SK-N-SH (cell line): ENCODE measurements around the gene POU4F1. TPM values are rescaled to one million over a fixed set of nuclear protein-coding genes. Genes with fewer than 3 reads are reported as not detected.
A peak's percentile ranks its signal among the peaks of the same experiment; 100 is the strongest.

Source experiments
- CTCF ChIA-PET: fragments of 300-600, 350-600 bp; formaldehyde crosslinking; extraction: SDS; loops from one replicate; lab custom pipeline; 2021; lab: Yijun Ruan, JAX
- POLR2A ChIA-PET: fragments of 350-600 bp; sonication (Branson Sonifier 250); formaldehyde crosslinking; extraction: SDS; loops from one replicate; lab custom pipeline; 2020; ENCODE audit warnings: antibody characterized with exemption, inconsistent platforms; lab: Yijun Ruan, JAX
- DNase-seq: peaks from one replicate; pipeline ENCODE4 v3.0.0; 2012
- H2AFZ ChIP-seq: fragments of 200-600 bp; sonication (generic); 2 replicates; pipeline ENCODE4 v1.8.1; 2016; ENCODE audit warnings: antibody characterized with exemption, mild to moderate bottlenecking, low read depth
- H3F3A ChIP-seq: fragments of 200-600 bp; sonication (generic); replicated peaks from 2 replicates; pipeline ENCODE3; 2016; ENCODE audit warnings: antibody characterized with exemption, mild to moderate bottlenecking; ENCODE audit not compliant: insufficient read depth
- H3K27ac ChIP-seq, 2 experiments: fragments of 200-500 bp in 1 of 2; fragments of 200-600 bp in 1 of 2; sonication (Bioruptor generic) in 1 of 2; sonication (generic), shearing (Covaris generic) in 1 of 2; 2 replicates each; pipeline versions ENCODE4 v1.5.1 to v1.6.1; 2014 to 2016; ENCODE audit warnings: low read depth in 2 of 2, inconsistent platforms in 1 of 2, low read length in 1 of 2, mild to moderate bottlenecking in 1 of 2, mixed read lengths in 1 of 2
- H3K27me3 ChIP-seq: fragments of 200-600 bp; sonication (generic), shearing (Covaris generic); 2 replicates; pipeline ENCODE4 v1.6.1; 2016; ENCODE audit warnings: mixed run types; ENCODE audit not compliant: insufficient read depth
- H3K36me3 ChIP-seq, 2 experiments: fragments of 200-500 bp in 1 of 2; fragments of 200-600 bp in 1 of 2; sonication (Bioruptor generic) in 1 of 2; sonication (generic) in 1 of 2; replicated peaks in 1 of 2; 2 replicates each; pipeline versions ENCODE3 to v1.5.1; 2014 to 2016; ENCODE audit warnings: low read length in 1 of 2, mild to moderate bottlenecking in 1 of 2; ENCODE audit not compliant: insufficient read depth in 2 of 2, control insufficient read depth in 1 of 2
- H3K4me1 ChIP-seq, 2 experiments: fragments of 200-500 bp in 1 of 2; fragments of 200-600 bp in 1 of 2; sonication (Bioruptor generic) in 1 of 2; sonication (generic), shearing (Covaris generic) in 1 of 2; 2 replicates each; pipeline versions ENCODE4 v1.5.1 to v1.6.1; 2014 to 2016; ENCODE audit warnings: low read depth in 1 of 2, low read length in 1 of 2, mixed run types in 1 of 2; ENCODE audit not compliant: insufficient read depth in 2 of 2, control insufficient read depth in 1 of 2
- H3K4me2 ChIP-seq: fragments of 200-600 bp; sonication (generic), shearing (Covaris generic); 2 replicates; pipeline ENCODE4 v1.6.1; 2017; ENCODE audit warnings: mixed run types
- H3K4me3 ChIP-seq, 2 experiments: fragments of 200-500 bp in 1 of 2; fragments of 200-600 bp in 1 of 2; sonication (Bioruptor generic) in 1 of 2; sonication (generic), shearing (Covaris generic) in 1 of 2; 2 replicates each; pipeline versions ENCODE4 v1.5.1 to v1.8.1; 2014 to 2016; ENCODE audit warnings: low read depth in 2 of 2, inconsistent platforms in 1 of 2, low read length in 1 of 2, mild to moderate bottlenecking in 1 of 2, mixed read lengths in 1 of 2, moderate library complexity in 1 of 2
- H3K79me2 ChIP-seq: fragments of 200-600 bp; sonication (generic); 2 replicates; pipeline ENCODE4 v1.8.1; 2017; ENCODE audit warnings: mild to moderate bottlenecking; ENCODE audit not compliant: insufficient read depth
- H3K9ac ChIP-seq: fragments of 200-600 bp; sonication (generic); 2 replicates; pipeline ENCODE4 v1.6.1; 2017; ENCODE audit warnings: mixed run types
- H3K9me2 ChIP-seq: fragments of 200-600 bp; sonication (generic); 2 replicates; pipeline ENCODE4 v1.6.1; 2017; ENCODE audit warnings: mixed run types
- H3K9me3 ChIP-seq: fragments of 200-600 bp; sonication (generic); 2 replicates; pipeline ENCODE4 v1.6.1; 2017; ENCODE audit warnings: mixed run types, mild to moderate bottlenecking, moderate library complexity
- H4K20me1 ChIP-seq: fragments of 200-600 bp; sonication (generic); 2 replicates; pipeline ENCODE4 v1.6.1; 2017; ENCODE audit warnings: mild to moderate bottlenecking, mixed run types; ENCODE audit not compliant: insufficient read depth
- EZH2phosphoT487 ChIP-seq: fragments of 200-600 bp; sonication (generic); IDR thresholded peaks from 2 replicates; pipeline ENCODE4 v1.6.1; 2017; ENCODE audit warnings: low read depth, mixed run types, mild to moderate bottlenecking, antibody characterized with exemption, moderate library complexity, borderline replicate concordance
- GATA2 ChIP-seq: sonication (generic); formaldehyde crosslinking; IDR thresholded peaks from 2 replicates; pipeline ENCODE4 v1.5.0; 2020; ENCODE audit warnings: mild to moderate bottlenecking, missing genetic modification reagents
- RFX5 ChIP-seq: IDR thresholded peaks from 2 replicates; pipeline ENCODE4 v1.6.1; 2012; ENCODE audit warnings: mild to moderate bottlenecking, improper control_type of control experiment, low read length
- TEAD4 ChIP-seq: IDR thresholded peaks from 2 replicates; pipeline ENCODE4 v1.4.0; 2012; ENCODE audit warnings: mild to moderate bottlenecking, borderline replicate concordance; ENCODE audit not compliant: insufficient read depth
- WGBS: methylation state at CpG from one replicate; pipeline ENCODE4 v1.1.6; 2017; ENCODE audit warnings: low lambda C conversion rate; 5-methylcytosine and 5-hydroxymethylcytosine counted together
- polyA plus RNA-seq, 3 experiments: library from polyadenylated mRNA; depleted of rRNA; stranded (reverse); fragments of >200 nt; gene quantifications; 2 replicates each; pipeline ENCODE4 v1.2.3, GENCODE V29; 2012
- TF ChIP-seq, protein P1 (sequence below): IDR thresholded peaks from 2 replicates; pipeline ENCODE4 v1.4.0; 2012; ENCODE audit warnings: low read depth
- TF ChIP-seq, protein P2 (sequence below): fragments of 200-600 bp; sonication (generic); IDR thresholded peaks from 2 replicates; pipeline ENCODE4 v1.6.1; 2017; ENCODE audit warnings: antibody characterized with exemption, mild to moderate bottlenecking, moderate library complexity

Gene POU4F1
- polyA plus RNA-seq, 1 of the 3 experiments (the other 2 are of a cell fraction) = not detected

DNA sequence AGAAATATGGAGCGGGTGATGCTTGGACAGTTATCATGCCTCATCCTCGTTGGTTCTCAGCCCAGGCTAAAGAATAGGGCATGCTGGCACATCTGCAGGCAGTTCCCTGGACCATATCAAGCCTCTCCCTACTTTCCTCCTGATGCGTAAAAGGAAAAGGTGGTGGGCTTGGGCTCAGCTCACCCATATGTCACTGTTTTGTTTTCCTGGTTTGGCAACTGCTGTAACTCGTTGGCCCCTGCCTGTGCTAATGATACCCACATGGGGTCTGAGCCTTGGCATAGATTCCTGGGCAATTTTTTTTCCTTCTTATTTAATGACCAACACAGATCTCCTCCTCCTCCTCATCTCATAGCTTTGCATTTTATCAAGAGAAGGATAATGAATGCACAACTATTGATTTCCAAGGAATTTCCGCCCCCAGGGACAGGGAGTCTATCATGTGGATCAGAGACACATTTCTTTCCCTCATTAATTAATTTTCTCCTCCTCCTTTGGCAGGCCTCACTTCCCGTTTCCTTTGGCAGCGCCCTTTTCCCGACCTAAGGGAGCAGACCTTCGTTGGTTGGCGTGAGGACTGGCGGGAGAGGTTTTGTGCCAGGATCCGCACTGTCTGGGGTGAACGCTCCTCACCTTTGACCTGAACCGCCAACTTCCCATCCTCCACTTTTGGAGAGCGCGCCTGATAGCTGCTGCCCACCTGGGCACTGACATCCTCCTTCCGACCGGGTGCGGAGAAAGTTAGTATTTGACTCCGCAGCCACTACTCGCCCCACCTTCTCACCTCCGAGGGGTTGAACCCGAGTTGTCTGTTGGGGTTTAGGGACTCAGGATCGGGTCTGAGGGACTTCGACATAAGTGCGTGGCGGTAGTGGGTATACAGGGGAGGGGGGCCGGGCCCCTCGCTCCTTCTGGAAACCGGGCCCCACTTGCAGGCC, 3.4 kb upstream of the POU4F1 start:
- Histone ChIP-seq H2AFZ (no peak overlapping the region), H3K4me2 (no peak overlapping the region)
- WGBS = 35% methylated on average over 28 of the region's 30 CpGs
- DNase-seq = no peak
- TF ChIP-seq EZH2phosphoT487 = peak; percentile 28; the same call in 1 of the 2 replicates
- TF ChIP-seq, protein P1, sequence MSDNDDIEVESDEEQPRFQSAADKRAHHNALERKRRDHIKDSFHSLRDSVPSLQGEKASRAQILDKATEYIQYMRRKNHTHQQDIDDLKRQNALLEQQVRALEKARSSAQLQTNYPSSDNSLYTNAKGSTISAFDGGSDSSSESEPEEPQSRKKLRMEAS = no peak
- no peak for TF ChIP-seq TEAD4
- TF ChIP-seq, all 33 proteins: peak for 1
- no peaks in the 10 kb centered on the region for H3K36me3 ChIP-seq
- no peaks in the 10 kb centered on the region for H3K9me2 ChIP-seq
- no peaks in the 10 kb centered on the region for H3K9me3 ChIP-seq
- H3K27me3 ChIP-seq = peaks cover 80% of the 10 kb centered on the region
- peaks cover 0 to 19% of the 10 kb centered on the region in 2 experiments; a peak in 1 of 4 replicates for H3K4me1 ChIP-seq
- no peaks in the 10 kb centered on the region for H4K20me1 ChIP-seq
- H3K27ac ChIP-seq = no peak overlapping the region
- POLR2A ChIA-PET = no interaction called here
- no peak overlapping the region for H3K4me3 ChIP-seq
- H3K9ac ChIP-seq = no peak overlapping the region
- H3F3A ChIP-seq = peaks cover 8% of the 10 kb centered on the region
- H3K79me2 ChIP-seq = no peaks in the 10 kb centered on the region
- CTCF ChIA-PET = interaction anchor here (0.9 to 1.3 kb wide), 3 partner anchors 364 to 372 kb away, joined by 3 to 4 read pairs (median 4); no protein-coding TSS in a partner anchor

DNA sequence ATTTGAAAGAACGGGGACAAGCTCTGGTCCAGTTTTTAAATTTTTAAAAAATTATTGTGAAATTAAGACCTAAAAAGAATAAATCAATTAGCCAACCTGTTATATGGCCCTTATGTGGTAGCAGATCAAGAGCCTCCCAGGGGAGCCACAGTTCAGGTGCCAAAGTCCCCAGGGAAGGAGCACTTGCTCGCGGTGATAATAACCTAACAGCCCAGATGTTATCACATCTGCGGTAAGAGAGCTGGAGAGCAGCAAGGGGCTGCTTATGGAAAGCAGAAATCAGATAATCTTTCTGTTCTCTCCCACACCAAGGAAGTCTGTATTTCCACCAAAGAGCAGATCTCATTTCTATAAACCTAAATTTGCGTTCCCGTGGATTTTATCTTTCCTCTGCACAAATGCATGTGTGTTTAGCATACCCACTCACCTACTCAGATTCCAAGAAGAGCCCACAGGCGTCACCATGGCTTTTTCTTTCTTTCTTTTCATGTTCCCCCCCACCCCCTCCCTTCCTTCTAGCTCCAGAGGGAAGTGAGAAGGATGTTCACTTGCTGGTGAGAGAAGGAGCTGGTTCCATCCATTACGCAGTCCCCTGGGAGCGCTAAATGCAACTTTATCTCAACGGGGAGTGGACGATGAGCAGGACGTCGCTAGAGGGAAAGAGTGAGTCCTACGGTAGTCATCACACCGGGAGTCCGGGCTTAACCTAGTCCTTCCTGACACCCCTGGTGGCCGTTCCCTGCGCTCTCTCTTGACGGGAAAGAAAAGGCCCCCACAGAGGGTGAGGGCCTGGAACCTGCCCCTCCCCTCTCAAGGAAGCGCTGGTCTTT, 1.6 kb upstream of the POU4F1 start:
- Histone ChIP-seq H3K9me3 (no peaks in the 10 kb centered on the region), H3K79me2 (no peaks in the 10 kb centered on the region), H2AFZ (no peak overlapping the region), H3F3A (peaks cover 4% of the 10 kb centered on the region), H3K36me3 (no peaks in the 10 kb centered on the region), H3K27me3 (peaks cover 94% of the 10 kb centered on the region), H3K27ac (no peak overlapping the region), H3K9me2 (no peaks in the 10 kb centered on the region), H3K9ac (no peak overlapping the region), H3K4me3 (no peak overlapping the region), H3K4me1 (peaks cover 0 to 24% of the 10 kb centered on the region in 2 experiments; a peak in 1 of 4 replicates), H3K4me2 (no peak overlapping the region), H4K20me1 (no peaks in the 10 kb centered on the region)
- 5% methylated on average over 19 of the region's 20 CpGs for WGBS
- ChIA-PET POLR2A (no interaction called here), CTCF (interaction anchor here (0.7 to 1.9 kb wide), 4 partner anchors 9 to 374 kb away, joined by 4 to 8 read pairs (median 4); no protein-coding TSS in a partner anchor)
- TF ChIP-seq RFX5 = no peak
- TF ChIP-seq GATA2 = peak; percentile 27; the same call in 1 of the 2 replicates
- TF ChIP-seq, protein P2, sequence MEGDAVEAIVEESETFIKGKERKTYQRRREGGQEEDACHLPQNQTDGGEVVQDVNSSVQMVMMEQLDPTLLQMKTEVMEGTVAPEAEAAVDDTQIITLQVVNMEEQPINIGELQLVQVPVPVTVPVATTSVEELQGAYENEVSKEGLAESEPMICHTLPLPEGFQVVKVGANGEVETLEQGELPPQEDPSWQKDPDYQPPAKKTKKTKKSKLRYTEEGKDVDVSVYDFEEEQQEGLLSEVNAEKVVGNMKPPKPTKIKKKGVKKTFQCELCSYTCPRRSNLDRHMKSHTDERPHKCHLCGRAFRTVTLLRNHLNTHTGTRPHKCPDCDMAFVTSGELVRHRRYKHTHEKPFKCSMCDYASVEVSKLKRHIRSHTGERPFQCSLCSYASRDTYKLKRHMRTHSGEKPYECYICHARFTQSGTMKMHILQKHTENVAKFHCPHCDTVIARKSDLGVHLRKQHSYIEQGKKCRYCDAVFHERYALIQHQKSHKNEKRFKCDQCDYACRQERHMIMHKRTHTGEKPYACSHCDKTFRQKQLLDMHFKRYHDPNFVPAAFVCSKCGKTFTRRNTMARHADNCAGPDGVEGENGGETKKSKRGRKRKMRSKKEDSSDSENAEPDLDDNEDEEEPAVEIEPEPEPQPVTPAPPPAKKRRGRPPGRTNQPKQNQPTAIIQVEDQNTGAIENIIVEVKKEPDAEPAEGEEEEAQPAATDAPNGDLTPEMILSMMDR = peak; percentile 20; the same call in 1 of the 2 replicates
- peak; percentile 59 for DNase-seq
